IMR-90 (cell line): ENCODE data around the gene BCL2L13. TPM values are rescaled to one million over a fixed set of nuclear protein-coding genes. Genes with fewer than 3 reads are reported as not detected.

Experiments
- CEBPB ChIP-seq: IDR thresholded peaks from 2 replicates; pipeline ENCODE4 v1.6.1; 2012; ENCODE audit warnings: low read depth, low read length, improper control_type of control experiment
- CHD1 ChIP-seq: IDR thresholded peaks from 2 replicates; pipeline ENCODE4 v1.6.1; 2012; ENCODE audit warnings: low read depth, low read length, improper control_type of control experiment
- MAFK ChIP-seq: IDR thresholded peaks from 2 replicates; pipeline ENCODE4 v1.6.1; 2012; ENCODE audit warnings: low read depth, low read length, improper control_type of control experiment
- MAZ ChIP-seq: IDR thresholded peaks from 2 replicates; pipeline ENCODE4 v1.6.1; 2012; ENCODE audit warnings: low read depth, mild to moderate bottlenecking, low read length, improper control_type of control experiment, moderate library complexity, borderline replicate concordance
- MXI1 ChIP-seq: IDR thresholded peaks from 2 replicates; pipeline ENCODE4 v1.6.1; 2012; ENCODE audit warnings: low read depth, mild to moderate bottlenecking, low read length, moderate library complexity, borderline replicate concordance
- polyA plus RNA-seq, 3 experiments: library from polyadenylated mRNA; depleted of rRNA; stranded (reverse); fragments of >200 nt; gene quantifications; 2 replicates each; pipeline ENCODE4 v1.2.3, GENCODE V29; 2012; ENCODE audit warnings: low replicate concordance in 1 of 3
- total RNA-seq: library from RNA; depleted of rRNA; stranded (reverse); fragments of >200 nt; gene quantifications from 2 replicates; pipeline ENCODE4 v1.2.3, GENCODE V29; 2012
- TF ChIP-seq, protein P1 (sequence below): fragments of 150-350 bp; IDR thresholded peaks from 2 replicates; pipeline ENCODE4 v1.6.1; 2016; ENCODE audit warnings: low read depth, mild to moderate bottlenecking, low read length, moderate library complexity, borderline replicate concordance

BCL2L13 gene
- total and polyA plus RNA-seq, 2 of the 4 experiments (the other 2 are of a cell fraction) = 42.6 to 86.7 TPM

- TF ChIP-seq, protein P1, sequence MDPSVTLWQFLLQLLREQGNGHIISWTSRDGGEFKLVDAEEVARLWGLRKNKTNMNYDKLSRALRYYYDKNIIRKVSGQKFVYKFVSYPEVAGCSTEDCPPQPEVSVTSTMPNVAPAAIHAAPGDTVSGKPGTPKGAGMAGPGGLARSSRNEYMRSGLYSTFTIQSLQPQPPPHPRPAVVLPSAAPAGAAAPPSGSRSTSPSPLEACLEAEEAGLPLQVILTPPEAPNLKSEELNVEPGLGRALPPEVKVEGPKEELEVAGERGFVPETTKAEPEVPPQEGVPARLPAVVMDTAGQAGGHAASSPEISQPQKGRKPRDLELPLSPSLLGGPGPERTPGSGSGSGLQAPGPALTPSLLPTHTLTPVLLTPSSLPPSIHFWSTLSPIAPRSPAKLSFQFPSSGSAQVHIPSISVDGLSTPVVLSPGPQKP = no peak
- TF ChIP-seq MAZ = no peak
- TF ChIP-seq MAFK = no peak
- peak; percentile 83 for TF ChIP-seq MXI1
- TF ChIP-seq CHD1 = no peak; the same call in 1 of the 2 replicates
- TF ChIP-seq CEBPB = no peak
Measured at GRCh38 chr22:17638432-17639246, at the start of gene BCL2L13 (continued).
